HG03103 (cell line): ENCODE results near the gene ABCG4.
A peak's percentile ranks its signal among the peaks of the same experiment; 100 is the strongest.
"Not testable (repeated sequence)": the region's sequence is repeated elsewhere in the genome, so short reads cannot be mapped to it uniquely, and the experiment has no call there.

Experiments
- ATAC-seq: cut with Tn5 transposase; IDR thresholded peaks from one replicate; pipeline ENCODE4 v1.9.1; 2021; ENCODE audit warnings: low read depth; ENCODE audit not compliant: unreplicated experiment

ABCG4 gene

GRCh38 chr11:119149018-119149785 is at the start of gene ABCG4:
ABCG4 (plus strand) TSS chr11:119149052; CDS start chr11:119149966, 914 bp downstream.
- no peak for ATAC-seq

GRCh38 chr11:119099711-119100110 is 49.1 kb upstream of the ABCG4 start:
- no peak for ATAC-seq

- no peak for ATAC-seq
Measured at GRCh38 chr11:119100246-119100970, 48.4 kb upstream of the ABCG4 start.

DNA sequence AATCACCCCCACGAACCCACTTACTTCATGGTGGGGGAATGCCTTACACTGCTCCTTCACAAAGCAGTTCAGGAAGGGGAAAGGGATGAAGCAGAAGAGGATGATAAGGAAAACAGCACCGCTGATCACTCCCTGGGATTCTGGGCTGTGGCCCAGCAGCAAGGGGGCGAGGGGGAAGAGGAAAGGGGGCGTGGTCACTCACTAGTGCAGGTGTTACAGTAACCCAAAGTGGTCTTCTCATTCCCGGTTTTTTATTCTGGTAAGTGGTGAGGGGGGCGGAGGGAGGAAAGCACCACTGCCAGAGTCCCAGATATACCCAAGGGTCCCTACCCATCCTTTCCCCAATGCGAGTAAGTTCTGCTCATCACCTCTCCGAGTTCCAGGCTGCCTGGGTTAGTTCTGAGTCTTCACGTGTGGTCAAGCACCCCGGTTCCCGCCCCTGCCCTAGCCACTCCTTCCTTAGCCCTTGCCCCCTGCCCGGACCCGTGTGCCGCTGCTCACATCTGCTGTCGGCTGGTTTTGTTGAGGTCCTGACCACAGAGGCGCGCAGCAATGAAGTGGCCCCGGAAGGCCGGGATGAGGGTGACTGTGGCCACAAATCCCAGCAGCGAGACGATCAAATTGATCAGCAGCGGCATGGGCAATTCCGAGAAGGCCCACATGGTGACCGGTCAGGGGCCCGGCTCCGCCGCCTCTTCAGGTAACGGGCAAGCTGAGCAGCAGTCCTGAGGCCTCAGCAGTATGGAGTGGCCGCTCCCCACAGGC is 47.7 kb upstream of the ABCG4 start:
- peak; percentile 12 for ATAC-seq

DNA sequence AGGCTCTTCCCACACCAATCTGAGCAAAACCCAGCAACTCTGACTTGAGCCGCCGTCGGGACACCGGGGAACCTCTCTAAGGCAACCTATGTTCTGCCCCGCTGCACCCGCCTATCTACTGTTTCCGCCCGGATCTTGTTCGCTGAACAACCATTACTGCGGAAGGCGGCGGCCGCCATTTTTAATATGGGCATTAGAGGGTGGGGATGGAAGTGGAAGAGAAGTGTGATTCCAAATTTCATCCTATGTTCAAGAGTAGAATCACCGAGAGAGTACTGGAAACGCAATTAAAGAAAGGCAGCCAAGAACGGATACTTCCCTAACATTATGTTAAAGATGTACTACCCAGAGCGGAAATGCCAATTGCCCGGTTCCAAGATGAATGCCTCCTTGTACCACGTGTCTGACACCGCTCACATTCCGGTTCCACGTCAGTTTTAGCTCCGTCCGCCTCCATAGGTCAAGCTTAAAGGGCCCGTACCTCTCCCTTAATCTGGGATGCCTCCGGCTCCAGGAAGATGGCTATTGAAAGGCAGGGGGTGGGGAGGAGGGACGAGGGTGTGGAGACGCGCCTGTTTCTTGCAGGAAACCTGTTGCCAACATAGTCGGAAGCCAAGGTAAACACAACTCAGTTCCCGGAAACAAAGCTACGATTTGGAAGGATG is 47.0 kb upstream of the ABCG4 start, which contains the start of gene DPAGT1:
TSS of gene DPAGT1 (minus strand) at position 95 of the 665 bp plus-strand sequence. CDS start 198 bp downstream, outside the sequence.
- peak; percentile 81 for ATAC-seq

DNA sequence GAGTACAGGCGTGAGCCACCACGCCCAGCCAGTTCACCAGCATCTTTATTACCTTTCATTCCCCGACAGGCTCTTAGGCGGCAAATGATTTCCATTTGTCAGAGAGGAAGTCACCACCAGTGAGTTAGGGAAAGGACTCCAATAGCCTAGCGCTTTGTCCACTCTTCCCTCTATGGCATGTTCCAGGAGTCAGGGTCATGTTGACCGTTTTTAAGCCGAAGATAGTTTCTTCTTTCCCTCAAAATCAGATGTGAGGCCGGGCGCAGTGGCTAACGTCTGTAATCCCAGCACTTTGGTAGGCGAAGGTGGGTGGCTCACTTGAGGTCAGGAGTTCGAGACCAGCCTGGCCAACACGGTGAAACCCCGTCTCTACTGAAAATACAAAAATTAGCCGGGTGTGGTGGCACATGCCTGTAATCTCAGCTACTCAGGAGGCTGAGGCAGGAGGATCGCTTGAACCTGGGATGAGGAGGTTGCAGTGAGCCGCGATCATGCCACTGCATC is 45.6 kb upstream of the ABCG4 start:
- not testable (repeated sequence) for ATAC-seq

GRCh38 chr11:119103793-119104192 is 45.1 kb upstream of the ABCG4 start:
- no peak for ATAC-seq

- ATAC-seq: peak; percentile 74
Measured at GRCh38 chr11:119106564-119107537, 42.0 kb upstream of the ABCG4 start, which contains the start of gene C2CD2L. C2CD2L (plus strand) TSS chr11:119107344; CDS start chr11:119107742, 398 bp downstream.

GRCh38 chr11:119107538-119108145 is 41.2 kb upstream of the ABCG4 start:
- peak; percentile 18 for ATAC-seq

GRCh38 chr11:119108146-119108856 is 40.6 kb upstream of the ABCG4 start:
- no peak for ATAC-seq

DNA sequence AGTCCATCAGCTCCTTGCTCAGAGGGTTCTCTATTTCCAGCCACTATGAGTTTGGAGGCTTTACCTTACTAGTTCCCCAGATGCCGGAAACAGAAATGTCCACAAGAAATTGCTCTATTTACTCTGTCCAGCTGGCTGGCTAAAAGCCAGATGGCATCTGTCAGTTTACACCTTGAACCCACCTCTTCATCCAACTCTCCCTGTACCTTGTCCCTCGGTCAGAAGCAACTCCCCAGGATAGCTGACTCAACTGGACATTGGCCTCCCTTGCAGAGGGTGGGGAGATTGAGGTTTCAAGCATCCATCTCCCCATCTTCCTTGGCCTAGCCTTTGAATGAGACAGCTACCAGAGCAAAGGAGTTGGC is 40.0 kb upstream of the ABCG4 start:
- no peak for ATAC-seq

GRCh38 chr11:119109843-119110242 is 39.0 kb upstream of the ABCG4 start:
- no peak for ATAC-seq

GRCh38 chr11:119110439-119110838 is 38.4 kb upstream of the ABCG4 start:
- no peak for ATAC-seq

DNA sequence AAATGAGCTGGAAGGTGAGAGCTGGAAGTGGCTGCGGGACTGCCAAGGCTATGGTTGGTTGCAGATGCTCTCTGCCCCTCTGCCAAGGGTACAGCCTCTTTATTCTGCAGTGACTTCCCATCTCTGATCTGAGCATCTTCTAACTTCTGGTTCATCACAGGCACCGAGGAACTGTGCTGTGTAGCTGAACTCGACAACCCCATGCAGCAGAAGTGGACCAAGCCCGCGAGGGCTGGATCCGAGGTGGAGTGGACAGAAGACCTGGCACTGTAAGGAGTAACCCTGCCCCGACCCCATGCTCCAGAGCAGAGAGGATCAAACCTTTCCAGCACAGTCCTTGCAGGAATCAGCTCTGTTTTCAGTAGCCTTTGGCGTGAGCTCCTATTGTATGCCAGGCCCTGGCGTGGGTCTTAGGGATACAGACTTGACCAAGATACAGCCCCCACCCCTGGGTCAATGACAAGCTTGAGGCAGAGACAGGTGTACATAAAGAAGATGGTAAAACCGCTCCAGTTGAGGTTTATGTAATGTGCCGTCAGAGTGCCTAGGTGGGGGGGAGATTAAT is 37.4 kb upstream of the ABCG4 start:
- no peak for ATAC-seq

DNA sequence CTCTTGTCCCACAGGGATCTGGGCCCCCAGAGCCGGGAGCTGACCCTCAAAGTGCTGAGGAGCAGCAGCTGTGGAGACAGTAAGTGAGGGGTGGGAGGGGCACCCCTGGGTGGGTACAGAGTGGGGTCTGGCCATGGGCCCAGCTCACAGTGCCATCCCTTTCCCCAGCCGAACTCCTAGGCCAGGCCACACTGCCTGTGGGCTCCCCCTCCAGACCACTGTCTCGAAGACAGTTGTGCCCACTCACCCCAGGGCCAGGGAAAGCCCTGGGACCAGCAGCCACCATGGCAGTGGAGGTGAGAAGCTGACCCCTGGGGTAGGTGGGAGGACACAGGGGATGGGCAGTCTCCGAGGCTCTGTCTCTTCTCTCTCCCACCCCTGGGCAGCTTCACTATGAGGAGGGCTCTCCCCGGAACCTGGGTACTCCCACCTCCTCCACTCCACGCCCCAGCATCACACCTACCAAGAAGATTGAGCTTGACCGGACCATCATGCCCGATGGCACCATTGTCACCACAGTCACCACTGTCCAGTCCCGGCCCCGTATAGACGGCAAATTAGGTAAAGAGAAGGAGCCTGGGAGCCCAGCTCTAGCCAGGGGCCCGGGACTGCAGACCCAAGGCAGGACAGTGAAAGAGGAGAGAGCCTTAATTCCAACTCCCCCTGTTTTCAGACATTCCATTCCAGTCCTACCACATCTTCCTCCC is 36.4 kb upstream of the ABCG4 start:
- no peak for ATAC-seq

DNA sequence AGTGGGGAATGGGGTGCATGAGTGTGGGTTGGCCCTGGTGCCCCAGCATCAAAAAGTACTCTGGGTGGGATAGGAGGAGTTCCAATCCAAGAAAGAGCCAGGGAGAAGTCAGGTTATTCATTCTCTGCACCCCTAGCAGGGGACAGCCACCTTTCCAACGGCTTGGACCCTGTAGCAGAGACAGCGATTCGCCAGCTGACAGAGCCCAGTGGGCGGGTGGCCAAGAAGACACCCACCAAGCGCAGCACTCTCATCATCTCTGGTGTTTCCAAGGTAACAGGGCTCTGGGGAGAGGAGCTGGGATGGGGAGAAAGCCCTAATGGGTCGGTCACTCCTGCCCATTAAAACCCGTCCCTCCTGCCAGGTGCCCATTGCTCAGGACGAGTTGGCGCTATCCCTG is 35.1 kb upstream of the ABCG4 start:
- ATAC-seq: no peak

DNA sequence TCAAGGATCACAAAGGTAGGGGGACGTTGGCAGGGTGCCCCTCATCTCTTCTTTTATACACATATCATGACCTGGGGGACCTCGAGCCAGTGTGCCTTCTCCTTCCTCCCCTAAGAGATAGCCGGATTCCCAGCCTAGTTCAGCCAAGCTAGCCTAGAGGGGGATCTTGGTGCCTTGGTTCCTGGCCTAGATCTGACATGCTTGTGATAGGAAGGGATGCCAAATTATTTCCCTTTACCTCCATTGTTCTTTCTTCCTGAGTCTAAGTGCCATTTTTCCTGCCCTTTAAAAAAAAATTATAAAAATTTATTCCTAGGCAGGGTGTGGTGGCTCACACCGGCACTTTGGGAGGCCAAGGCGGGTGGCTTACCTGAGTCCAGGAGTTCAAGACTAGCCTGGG is 34.5 kb upstream of the ABCG4 start:
- ATAC-seq: no peak
